Stimulated activated naive CD8-positive, alpha-beta T cell treated with anti-CD3 and anti-CD28 coated beads, Interleukin-15, Interleukin-2, amounts not matched to agents 100 ng/mL and 50 ng/mL, for 24 hours (primary cell): ENCODE measurements around the gene GAB2.

ENCODE experiments used
- H3K27ac Mint-ChIP-seq: one replicate; pipeline ENCODE4 v1.8.0; 2021; ENCODE audit warnings: mild to moderate bottlenecking, mixed read lengths
- H3K27me3 Mint-ChIP-seq: one replicate; pipeline ENCODE4 v1.8.0; 2021; ENCODE audit warnings: mixed read lengths
- H3K36me3 Mint-ChIP-seq: one replicate; pipeline ENCODE4 v1.8.0; 2021; ENCODE audit warnings: low read depth, mixed read lengths
- H3K4me1 Mint-ChIP-seq: one replicate; pipeline ENCODE4 v1.8.0; 2021; ENCODE audit warnings: low read depth, mixed read lengths
- H3K4me3 Mint-ChIP-seq: one replicate; pipeline ENCODE4 v1.8.0; 2021; ENCODE audit warnings: mild to moderate bottlenecking, mixed read lengths
- H3K9me3 Mint-ChIP-seq: one replicate; pipeline ENCODE4 v1.8.0; 2021; ENCODE audit warnings: mixed read lengths

Gene GAB2

GRCh38 chr11:78420255-78420764 lies 2.7 kb upstream of the GAB2 start:
- Mint-ChIP-seq H3K36me3 (peaks cover 4% of the 10 kb centered on the region), H3K4me3 (peak overlapping the region; percentile 22), H3K9me3 (no peaks in the 10 kb centered on the region)

DNA sequence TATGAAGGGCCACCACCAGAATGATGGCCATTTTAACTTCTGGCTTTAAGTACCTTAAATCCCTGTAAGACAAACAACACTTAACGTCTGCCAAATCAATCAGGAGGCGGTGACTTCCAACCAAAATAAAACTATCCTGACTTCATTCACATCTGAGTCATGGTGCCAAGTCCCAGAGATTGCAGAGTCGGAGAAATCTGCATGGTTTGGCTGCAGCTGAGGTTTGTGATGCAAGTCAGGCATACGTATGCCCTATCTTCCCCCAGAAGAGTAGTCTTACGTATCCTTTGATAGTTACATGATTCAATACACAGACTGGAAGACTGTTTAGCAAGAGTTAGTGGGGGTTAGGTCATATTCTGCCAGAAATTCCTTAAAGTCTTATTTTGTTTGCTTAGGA lies 1.7 kb upstream of the GAB2 start:
- peaks cover 39% of the 10 kb centered on the region for H3K4me1 Mint-ChIP-seq
- peak overlapping the region; percentile 79 for H3K4me3 Mint-ChIP-seq
- H3K36me3 Mint-ChIP-seq, result no peaks in the 10 kb centered on the region
- H3K9me3 Mint-ChIP-seq, result no peaks in the 10 kb centered on the region
- no peak overlapping the region for H3K27ac Mint-ChIP-seq
- H3K27me3 Mint-ChIP-seq, result peaks cover 34% of the 10 kb centered on the region

More at GRCh38 chr11:78420255-78420764, 2.7 kb upstream of the GAB2 start:
- peaks cover 34% of the 10 kb centered on the region for H3K27me3 Mint-ChIP-seq
- peaks cover 49% of the 10 kb centered on the region for H3K4me1 Mint-ChIP-seq
- peak overlapping the region; percentile 57 for H3K27ac Mint-ChIP-seq

DNA sequence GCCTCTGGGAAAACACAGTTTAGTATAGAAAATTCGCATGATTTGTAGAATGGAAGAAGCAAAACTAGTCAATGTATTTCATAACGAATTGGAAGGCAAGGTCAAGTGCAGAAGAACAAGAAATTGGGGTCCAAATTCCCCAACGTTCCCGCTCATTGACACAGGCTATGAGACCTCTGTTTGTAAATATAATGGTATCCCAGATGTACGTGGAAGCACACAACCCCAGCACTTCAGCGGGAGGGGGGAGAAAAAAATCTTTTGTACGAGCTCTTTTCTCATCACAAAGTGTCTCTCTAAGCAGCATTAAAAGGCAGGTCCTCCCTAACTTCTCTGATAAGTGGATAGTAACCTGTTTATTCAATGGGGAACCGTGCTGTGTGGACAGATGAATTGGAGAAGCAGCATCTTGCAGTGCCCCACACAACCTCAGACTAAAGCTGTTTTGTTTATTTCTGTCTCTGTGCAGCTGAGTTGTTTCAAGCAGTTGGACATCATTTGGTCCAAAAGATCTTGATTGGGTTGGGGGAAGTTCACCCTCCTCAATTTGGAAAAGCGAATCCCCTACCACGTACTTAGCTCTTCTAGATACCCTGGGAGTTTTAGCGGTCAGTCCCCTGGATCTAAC lies 1.1 kb upstream of the GAB2 start:
- Mint-ChIP-seq H3K27ac (peak overlapping the region; percentile 45), H3K4me1 (peaks cover 35% of the 10 kb centered on the region), H3K9me3 (no peaks in the 10 kb centered on the region), H3K36me3 (no peaks in the 10 kb centered on the region), H3K27me3 (peaks cover 34% of the 10 kb centered on the region), H3K4me3 (peak overlapping the region; percentile 79)

DNA sequence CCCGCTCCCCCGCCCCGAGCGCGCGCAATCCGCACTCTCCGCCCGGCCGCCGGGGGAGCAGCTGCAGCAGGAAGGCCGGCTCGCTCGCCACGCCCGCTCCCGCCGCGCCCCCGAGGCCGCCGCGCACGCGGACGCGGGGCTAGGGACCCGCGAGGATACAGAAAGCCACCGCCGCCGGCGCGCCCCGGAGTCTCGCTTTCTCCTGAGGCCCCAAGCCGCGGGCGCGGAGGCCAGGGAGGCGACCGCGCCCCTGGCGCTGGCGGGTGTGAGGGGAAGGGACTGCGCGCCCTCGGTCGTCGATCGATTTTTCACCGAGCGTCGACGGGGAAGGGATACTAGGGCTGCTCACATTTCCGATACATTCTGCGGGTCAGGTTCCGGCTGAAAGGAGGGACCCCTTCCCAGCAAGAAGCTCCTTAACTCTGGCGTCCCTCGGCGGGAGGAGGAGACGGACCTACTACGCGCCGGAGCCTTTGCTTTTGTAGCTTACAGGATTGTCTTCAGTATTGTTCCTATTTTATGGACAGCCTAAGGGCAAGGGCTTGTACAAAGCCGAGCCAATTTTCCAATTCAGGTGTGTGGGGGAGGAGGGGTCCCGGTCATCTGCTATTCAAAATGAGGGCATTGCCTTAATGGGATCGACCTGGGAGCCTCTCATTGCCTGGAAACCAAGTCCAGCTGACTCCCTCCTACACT lies 416 bp upstream of the GAB2 start:
- peaks cover 35% of the 10 kb centered on the region for H3K4me1 Mint-ChIP-seq
- H3K27me3 Mint-ChIP-seq, result peaks cover 34% of the 10 kb centered on the region
- H3K9me3 Mint-ChIP-seq, result no peaks in the 10 kb centered on the region
- peak overlapping the region; percentile 79 for H3K4me3 Mint-ChIP-seq
- H3K27ac Mint-ChIP-seq, result peak overlapping the region; percentile 45
- no peaks in the 10 kb centered on the region for H3K36me3 Mint-ChIP-seq

GRCh38 chr11:78416285-78417174 lies 1.1 kb downstream of the GAB2 start:
- peak overlapping the region; percentile 84 for H3K4me3 Mint-ChIP-seq
- peaks cover 35% of the 10 kb centered on the region for H3K4me1 Mint-ChIP-seq
- peak overlapping the region; percentile 82 for H3K27ac Mint-ChIP-seq
- no peaks in the 10 kb centered on the region for H3K9me3 Mint-ChIP-seq
- H3K36me3 Mint-ChIP-seq, result no peaks in the 10 kb centered on the region
- H3K27me3 Mint-ChIP-seq, result peaks cover 34% of the 10 kb centered on the region

DNA sequence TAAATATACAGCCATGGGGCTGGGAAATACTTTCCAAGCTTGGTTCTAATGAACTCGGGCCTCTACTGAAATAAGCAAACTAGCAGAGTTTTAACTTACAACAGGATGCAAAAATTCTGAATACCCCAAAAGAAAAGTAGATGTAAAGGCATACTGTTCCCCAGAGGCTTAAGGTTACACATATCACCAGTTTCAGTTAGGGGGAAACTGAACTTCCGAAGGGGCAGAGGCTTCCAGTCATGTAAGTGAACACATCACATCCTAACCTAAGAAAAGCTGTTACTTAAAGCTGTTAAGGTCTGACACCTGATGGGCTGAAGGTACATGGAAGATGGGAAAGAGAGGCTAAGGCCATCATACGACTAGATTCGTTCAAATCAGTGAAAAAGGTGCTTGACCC lies 2.3 kb downstream of the GAB2 start:
- Mint-ChIP-seq H3K27me3 (peaks cover 30% of the 10 kb centered on the region), H3K9me3 (no peaks in the 10 kb centered on the region), H3K4me1 (peaks cover 27% of the 10 kb centered on the region), H3K36me3 (no peaks in the 10 kb centered on the region), H3K4me3 (peak overlapping the region; percentile 38), H3K27ac (peak overlapping the region; percentile 7)

- H3K4me1 Mint-ChIP-seq, result peaks cover 24% of the 10 kb centered on the region
- no peak overlapping the region for H3K27ac Mint-ChIP-seq
- no peak overlapping the region for H3K4me3 Mint-ChIP-seq
- H3K9me3 Mint-ChIP-seq, result peaks cover 5% of the 10 kb centered on the region
- H3K36me3 Mint-ChIP-seq, result peaks cover 4% of the 10 kb centered on the region
- H3K27me3 Mint-ChIP-seq, result peaks cover 24% of the 10 kb centered on the region
These were observed 3.1 kb downstream of the GAB2 start for GRCh38 chr11:78414321-78415051.

- Mint-ChIP-seq H3K27ac (no peak overlapping the region), H3K36me3 (peaks cover 15% of the 10 kb centered on the region)
These were observed 9.0 kb downstream of the GAB2 start for GRCh38 chr11:78408619-78409018.

DNA sequence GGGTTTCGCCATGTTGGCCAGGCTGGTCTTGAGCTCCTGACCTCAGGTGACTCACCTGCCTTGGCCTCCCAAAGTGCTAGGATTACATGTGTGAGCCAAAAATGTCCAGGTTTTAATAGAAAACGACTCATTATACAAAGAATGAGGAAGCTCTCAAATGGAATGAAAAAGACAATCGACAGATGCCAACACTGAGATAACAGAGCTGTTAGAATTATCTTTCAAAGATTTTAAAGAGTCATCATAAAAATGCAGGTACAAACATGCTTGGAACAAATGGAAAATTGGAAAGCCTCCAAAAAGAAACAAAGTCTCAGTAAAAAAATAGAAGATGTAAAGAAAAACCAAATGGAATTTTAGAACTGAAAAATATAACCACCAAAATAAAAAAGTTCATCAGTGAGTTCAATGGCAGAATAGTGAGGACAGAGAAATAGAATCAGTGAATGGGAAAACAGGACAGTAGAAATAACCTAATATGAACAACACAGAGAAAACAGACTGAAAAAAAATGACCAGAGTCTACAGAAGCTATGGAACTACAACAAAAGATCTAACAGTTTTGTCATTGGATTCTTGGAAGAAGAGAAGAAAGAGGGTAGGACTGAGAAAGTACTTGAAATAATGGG lies 10.9 kb downstream of the GAB2 start:
- Mint-ChIP-seq H3K27ac (no peak overlapping the region), H3K4me1 (peaks cover 15% of the 10 kb centered on the region), H3K4me3 (no peak overlapping the region), H3K9me3 (peaks cover 9% of the 10 kb centered on the region), H3K36me3 (peaks cover 15% of the 10 kb centered on the region), H3K27me3 (no peaks in the 10 kb centered on the region)

More at GRCh38 chr11:78408619-78409018, 9.0 kb downstream of the GAB2 start:
- Mint-ChIP-seq H3K4me3 (no peak overlapping the region), H3K9me3 (peaks cover 9% of the 10 kb centered on the region), H3K4me1 (peaks cover 15% of the 10 kb centered on the region), H3K27me3 (no peaks in the 10 kb centered on the region)

GRCh38 chr11:78405805-78406204 lies 11.8 kb downstream of the GAB2 start:
- Mint-ChIP-seq H3K36me3 (peaks cover 15% of the 10 kb centered on the region), H3K9me3 (peaks cover 9% of the 10 kb centered on the region), H3K4me3 (no peak overlapping the region)

GRCh38 chr11:78403781-78404180 lies 13.8 kb downstream of the GAB2 start:
- Mint-ChIP-seq H3K4me3 (no peak overlapping the region), H3K27ac (no peak overlapping the region), H3K36me3 (peaks cover 10% of the 10 kb centered on the region), H3K27me3 (no peaks in the 10 kb centered on the region), H3K9me3 (peaks cover 2% of the 10 kb centered on the region), H3K4me1 (peaks cover 15% of the 10 kb centered on the region)

More at GRCh38 chr11:78405805-78406204, 11.8 kb downstream of the GAB2 start:
- Mint-ChIP-seq H3K27ac (no peak overlapping the region), H3K27me3 (no peaks in the 10 kb centered on the region), H3K4me1 (peaks cover 15% of the 10 kb centered on the region)

- Mint-ChIP-seq H3K27ac (no peak overlapping the region), H3K4me3 (no peak overlapping the region), H3K27me3 (no peaks in the 10 kb centered on the region), H3K9me3 (no peaks in the 10 kb centered on the region), H3K36me3 (peaks cover 4% of the 10 kb centered on the region), H3K4me1 (peaks cover 13% of the 10 kb centered on the region)
These were observed 14.8 kb downstream of the GAB2 start for GRCh38 chr11:78402847-78403246.

GRCh38 chr11:78400702-78401101 lies 16.9 kb downstream of the GAB2 start:
- Mint-ChIP-seq H3K4me3 (no peak overlapping the region), H3K36me3 (no peaks in the 10 kb centered on the region), H3K27me3 (no peaks in the 10 kb centered on the region), H3K4me1 (peaks cover 8% of the 10 kb centered on the region), H3K9me3 (no peaks in the 10 kb centered on the region), H3K27ac (no peak overlapping the region)

DNA sequence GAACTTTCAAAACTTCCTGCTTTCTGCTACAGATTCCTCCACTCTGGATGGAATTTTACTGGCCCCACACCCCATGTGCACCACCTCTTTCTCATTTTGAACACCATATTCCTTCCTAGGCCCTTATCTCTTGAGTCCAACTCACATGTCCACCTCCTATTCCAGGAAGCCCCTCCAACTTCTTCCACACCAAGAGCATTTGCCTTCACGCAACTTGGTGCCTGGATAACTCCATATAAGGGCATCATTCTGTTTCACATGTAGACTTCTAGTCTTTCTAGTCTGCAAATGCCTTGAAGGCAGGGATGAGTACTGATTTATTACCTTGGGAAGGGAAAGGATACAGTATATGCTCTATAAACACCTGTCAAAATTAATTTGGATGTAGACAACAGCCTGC lies 17.5 kb downstream of the GAB2 start:
- H3K27ac Mint-ChIP-seq, result no peak overlapping the region
- peaks cover 8% of the 10 kb centered on the region for H3K4me1 Mint-ChIP-seq
- no peaks in the 10 kb centered on the region for H3K9me3 Mint-ChIP-seq

More for the DNA sequence above, 17.5 kb downstream of the GAB2 start:
- Mint-ChIP-seq H3K4me3 (no peak overlapping the region), H3K36me3 (no peaks in the 10 kb centered on the region), H3K27me3 (no peaks in the 10 kb centered on the region)
